Spleen (tissue), 7 donors: ENCODE measurements around the gene KIZ.

Experiments used
- CTCF ChIP-seq, 11 experiments: fragments of 200-600 bp in 7 of 11; fragments of 450-650 bp in 4 of 11; sonication (generic) in 4 of 11; IDR thresholded peaks in 8 of 11; conservative IDR thresholded peaks in 3 of 11; 1 replicate in 7 of 11; 2 replicates in 4 of 11; pipeline versions ENCODE4 v1.4.0 to v1.8.0; 2016 to 2021; ENCODE audit warnings: antibody characterized with exemption in 11 of 11, inconsistent platforms in 4 of 11, mild to moderate bottlenecking in 1 of 11
- POLR2A ChIP-seq, 3 donors: fragments of 450-650 bp; IDR thresholded peaks; one replicate each; pipeline ENCODE4 v1.5.1; 2017; ENCODE audit warnings: antibody characterized with exemption in 3 of 3, mild to moderate bottlenecking in 1 of 3
- POLR2AphosphoS5 ChIP-seq, 3 donors: sonication (generic); formaldehyde crosslinking; IDR thresholded peaks; one replicate each; pipeline ENCODE4 v1.5.1; 2017; ENCODE audit warnings: antibody characterized with exemption in 3 of 3
- donor health status: DM: no; HTN: no; CAD: no; lungs with moderate emphysema.
- donor health status: DM: no; HTN: no; CAD: no.
- donor health status: DM: no; HTN: no; CAD: no.

GRCh38 chr20:21190869-21191268 lies 65.0 kb downstream of the KIZ start:
- TF ChIP-seq CTCF (IDR thresholded peaks at IDR 0.05 in 8 of 11, conservative IDR thresholded peaks at IDR 0.05 in 3 of 11) (no peak), POLR2A (IDR thresholded peaks at IDR 0.05) (no peak), POLR2AphosphoS5 (IDR thresholded peaks at IDR 0.05) (no peak)
